H1 (cell line): ENCODE measurements around the gene CPNE4. TPM values are rescaled to one million over a fixed set of nuclear protein-coding genes. Genes with fewer than 3 reads are reported as not detected.
A peak's percentile ranks its signal among the peaks of the same experiment; 100 is the strongest.

ENCODE experiments used
- CTCF ChIA-PET: fragments of 300-600 bp; sonication (Branson Sonifier 250); formaldehyde crosslinking; loops from one replicate; lab custom pipeline; 2021; ENCODE audit not compliant: partially characterized antibody; lab: Charles Lee
- POLR2A ChIA-PET: fragments of 300-600 bp; sonication (Branson Sonifier 250); formaldehyde crosslinking; loops from one replicate; lab custom pipeline; 2021; ENCODE audit warnings: inconsistent platforms; ENCODE audit not compliant: partially characterized antibody; lab: Charles Lee
- DNase-seq, 2 experiments: peaks; one replicate each; pipeline versions ENCODE4 v3.0.0 to v3.0.0-alpha.2; 2010 to 2022; ENCODE audit warnings: low spot score in 2 of 2, low read depth in 1 of 2, mixed read lengths in 1 of 2
- FAIRE-seq: peaks from 2 replicates; lab custom pipeline; 2011; peaks lifted over from hg19 to GRCh38; lab: Jason Lieb, UNC
- H2AFZ ChIP-seq: 2 replicates; pipeline ENCODE4 v1.8.1; 2012; ENCODE audit warnings: low read length, inconsistent platforms
- H2AK5ac ChIP-seq: 2 replicates; pipeline ENCODE4 v1.6.1; 2013; ENCODE audit warnings: low read depth, low read length
- H2BK120ac ChIP-seq: replicated peaks from 2 replicates; pipeline ENCODE3; 2013; ENCODE audit warnings: low read depth, low read length, inconsistent platforms
- H2BK12ac ChIP-seq: 2 replicates; pipeline ENCODE4 v1.6.1; 2013; ENCODE audit warnings: low read depth, low read length
- H2BK15ac ChIP-seq: 2 replicates; pipeline ENCODE4 v1.6.1; 2013; ENCODE audit warnings: low read length
- H2BK20ac ChIP-seq: 2 replicates; pipeline ENCODE4 v1.6.1; 2013; ENCODE audit warnings: low read length
- H2BK5ac ChIP-seq: 2 replicates; pipeline ENCODE4 v1.6.1; 2013; ENCODE audit warnings: low read depth, low read length
- H3K14ac ChIP-seq: 2 replicates; pipeline ENCODE4 v1.6.1; 2013; ENCODE audit warnings: inconsistent platforms; ENCODE audit not compliant: insufficient read length
- H3K18ac ChIP-seq: 2 replicates; pipeline ENCODE4 v1.6.1; 2013; ENCODE audit warnings: low read length; ENCODE audit errors: extremely low read depth
- H3K23ac ChIP-seq: 2 replicates; pipeline ENCODE4 v1.6.1; 2013; ENCODE audit warnings: inconsistent platforms; ENCODE audit not compliant: insufficient read length
- H3K23me2 ChIP-seq: 2 replicates; pipeline ENCODE4 v1.6.1; 2013; ENCODE audit warnings: low read depth, low read length
- H3K27ac ChIP-seq: 2 replicates; pipeline ENCODE4 v1.6.1; 2011; ENCODE audit warnings: low read depth, low read length, inconsistent platforms
- H3K27me3 ChIP-seq, 4 experiments: replicated peaks in 1 of 4; 1 replicate in 1 of 4; 2 replicates in 3 of 4; pipeline versions ENCODE4 v1.6.1 to v1.8.1; 2011 to 2013; ENCODE audit warnings: low read length in 3 of 4, mild to moderate bottlenecking in 3 of 4, inconsistent platforms in 2 of 4, mixed read lengths in 2 of 4, moderate library complexity in 1 of 4; ENCODE audit not compliant: control insufficient read depth in 3 of 4, insufficient read depth in 3 of 4; ENCODE audit errors: extremely low read depth in 1 of 4
- H3K36me3 ChIP-seq, 4 experiments: 2 replicates each; pipeline versions ENCODE4 v1.6.1 to v1.8.1; 2011 to 2013; ENCODE audit warnings: mild to moderate bottlenecking in 4 of 4, low read length in 3 of 4, moderate library complexity in 2 of 4, control low read depth in 1 of 4, inconsistent platforms in 1 of 4; ENCODE audit not compliant: insufficient read depth in 4 of 4, control insufficient read depth in 2 of 4
- H3K4ac ChIP-seq: replicated peaks from 2 replicates; pipeline ENCODE3; 2013; ENCODE audit warnings: low read length, low read depth, mixed read lengths, inconsistent platforms; ENCODE audit not compliant: insufficient read length
- H3K4me1 ChIP-seq, 4 experiments: replicated peaks in 1 of 4; 1 replicate in 1 of 4; 2 replicates in 3 of 4; pipeline versions ENCODE4 v1.6.1 to v1.8.1; 2011 to 2013; ENCODE audit warnings: low read length in 3 of 4, inconsistent platforms in 2 of 4, mixed read lengths in 1 of 4; ENCODE audit not compliant: insufficient read depth in 4 of 4, control insufficient read depth in 3 of 4
- H3K4me2 ChIP-seq, 2 experiments: 2 replicates each; pipeline versions ENCODE4 v1.6.1 to v1.8.1; 2011 to 2013; ENCODE audit warnings: low read depth in 2 of 2, low read length in 2 of 2, control low read depth in 1 of 2, inconsistent platforms in 1 of 2, mild to moderate bottlenecking in 1 of 2; ENCODE audit not compliant: insufficient read depth in 1 of 2
- H3K4me3 ChIP-seq, 4 experiments: fragments of 200-600, 300-600 bp in 1 of 4; sonication (generic), shearing (Covaris generic), sonication (Bioruptor Twin) in 1 of 4; 2 replicates each; pipeline versions ENCODE4 v1.5.1 to v1.8.1; 2011 to 2016; ENCODE audit warnings: low read length in 4 of 4, low read depth in 3 of 4, control low read depth in 2 of 4, inconsistent platforms in 2 of 4, mild to moderate bottlenecking in 2 of 4, mixed read lengths in 1 of 4, moderate library complexity in 1 of 4; ENCODE audit not compliant: insufficient read depth in 2 of 4; ENCODE audit errors: extremely low read depth in 1 of 4
- H3K56ac ChIP-seq: replicated peaks from 2 replicates; pipeline ENCODE3; 2013; ENCODE audit warnings: low read depth, mild to moderate bottlenecking, mixed read lengths, low read length, inconsistent platforms; ENCODE audit not compliant: insufficient read length
- H3K79me1 ChIP-seq: 2 replicates; pipeline ENCODE4 v1.6.1; 2013; ENCODE audit warnings: low read depth, low read length, control low read depth
- H3K79me2 ChIP-seq, 2 experiments: 2 replicates each; pipeline versions ENCODE4 v1.6.1 to v1.8.1; 2012 to 2013; ENCODE audit warnings: low read length in 2 of 2, mild to moderate bottlenecking in 2 of 2, inconsistent platforms in 1 of 2; ENCODE audit not compliant: insufficient read depth in 2 of 2, control insufficient read depth in 1 of 2
- H3K9ac ChIP-seq, 4 experiments: replicated peaks in 1 of 4; 1 replicate in 1 of 4; 2 replicates in 3 of 4; pipeline versions ENCODE4 v1.6.1 to v1.8.1; 2011 to 2013; ENCODE audit warnings: low read depth in 3 of 4, low read length in 3 of 4, control low read depth in 2 of 4, mild to moderate bottlenecking in 2 of 4, moderate library complexity in 2 of 4, inconsistent platforms in 1 of 4; ENCODE audit errors: extremely low read depth in 1 of 4
- H3K9me3 ChIP-seq, 2 experiments: 2 replicates each; pipeline versions ENCODE4 v1.6.1 to v1.8.1; 2012 to 2013; ENCODE audit warnings: mild to moderate bottlenecking in 2 of 2, moderate library complexity in 2 of 2, control low read depth in 1 of 2, inconsistent platforms in 1 of 2, low read depth in 1 of 2, low read length in 1 of 2, mixed read lengths in 1 of 2; ENCODE audit not compliant: insufficient read depth in 2 of 2
- H4K20me1 ChIP-seq, 2 experiments: replicated peaks in 1 of 2; 2 replicates each; pipeline versions ENCODE3 to v1.8.1; 2011 to 2013; ENCODE audit warnings: inconsistent platforms in 2 of 2, low read length in 2 of 2, mild to moderate bottlenecking in 1 of 2; ENCODE audit not compliant: insufficient read depth in 2 of 2, control insufficient read depth in 1 of 2
- H4K5ac ChIP-seq: 2 replicates; pipeline ENCODE4 v1.6.1; 2013; ENCODE audit warnings: low read length, low read depth, mixed read lengths, inconsistent platforms; ENCODE audit not compliant: insufficient read length
- H4K8ac ChIP-seq: 2 replicates; pipeline ENCODE4 v1.8.0; 2013; ENCODE audit warnings: mild to moderate bottlenecking, moderate library complexity, low read length, inconsistent platforms; ENCODE audit not compliant: insufficient read depth; ENCODE audit errors: extremely low read depth
- H4K91ac ChIP-seq: replicated peaks from 2 replicates; pipeline ENCODE3; 2013; ENCODE audit warnings: low read length, mixed read lengths, inconsistent platforms; ENCODE audit not compliant: insufficient read length
- CBX5 ChIP-seq: fragments of 300-800, 300-1000 bp; sonication (generic); IDR thresholded peaks from 2 replicates; pipeline ENCODE4 v1.7.1; 2016; ENCODE audit warnings: antibody characterized with exemption, low read length, low read depth
- SUZ12 ChIP-seq: fragments of 200-600 bp; sonication (generic); IDR thresholded peaks from 2 replicates; pipeline ENCODE4 v1.6.1; 2012; ENCODE audit warnings: mild to moderate bottlenecking, inconsistent platforms, low read length, moderate library complexity, mixed read lengths
- WGBS, 2 experiments: shearing (Covaris generic) in 1 of 2; methylation state at CpG; one replicate each; pipeline versions ENCODE4 v1.1.6 to v1.1.7; 2013 to 2015; ENCODE audit warnings: low lambda C conversion rate in 2 of 2, mixed read lengths in 2 of 2, inconsistent platforms in 1 of 2, low coverage in 1 of 2, missing lambda C conversion rate in 1 of 2; ENCODE audit not compliant: insufficient replicate concordance in 2 of 2, insufficient coverage in 1 of 2, insufficient read length in 1 of 2; ENCODE audit errors: extremely low coverage in 1 of 2, missing lambda C conversion rate in 1 of 2; 5-methylcytosine and 5-hydroxymethylcytosine counted together
- polyA plus RNA-seq, 7 experiments: library from polyadenylated mRNA; depleted of rRNA in 3 of 7; stranded (reverse) in 5 of 7; unstranded in 2 of 7; fragments of >200 nt in 5 of 7; fragments of 200-250 nt in 2 of 7; gene quantifications; 1 replicate in 5 of 7; 2 replicates in 1 of 7; 4 replicates in 1 of 7; pipeline versions ENCODE4 v1.2.1 to v1.2.3, GENCODE V29; 2011 to 2013; ENCODE audit warnings: missing spikeins in 2 of 7, mixed read lengths in 2 of 7
- total RNA-seq: library from RNA; stranded (reverse); fragmentation: NEBNext Ultra II Directional; extraction: Animal tissue kit (Norgen Biotek cat#: 25700); gene quantifications from 2 replicates; pipeline ENCODE4 v1.2.1, GENCODE V29; 2021

CPNE4 gene
- total and polyA plus RNA-seq, 2 of the 8 experiments (the other 6 are each of a cell fraction or from before 2014, with no cell fraction given) = 0.82 to 3.8 TPM

GRCh38 chr3:131501949-131502348, 532.9 kb downstream of the CPNE4 start:
- FAIRE-seq = no peak
- no peak overlapping the region for H3K14ac ChIP-seq
- H2BK20ac ChIP-seq = no peak overlapping the region
- H3K79me2 ChIP-seq = peaks cover 17 to 39% of the 10 kb centered on the region in 2 experiments
- no peak for DNase-seq
- H3K4ac ChIP-seq = peak overlapping the region; percentile 82
- CTCF ChIA-PET = no interaction called here
- H3K79me1 ChIP-seq = no peaks in the 10 kb centered on the region
- H3K23ac ChIP-seq = no peak overlapping the region
- H3K27ac ChIP-seq = peak overlapping the region; percentile 94; the same call in 1 of the 2 replicates
- H2AFZ ChIP-seq = peak overlapping the region; percentile 83; the same call in 1 of the 2 replicates
- no peak overlapping the region for H2AK5ac ChIP-seq
- no peak overlapping the region for H4K5ac ChIP-seq
- H2BK12ac ChIP-seq = peak overlapping the region; percentile 51; the same call in 1 of the 2 replicates
- no peak overlapping the region for H4K91ac ChIP-seq
- H2BK120ac ChIP-seq = no peak overlapping the region
- H3K23me2 ChIP-seq = peaks cover 3% of the 10 kb centered on the region; the same call in 1 of the 2 replicates
- peak overlapping the region; percentile 74 to 75 for H3K4me2 ChIP-seq
- no peaks in the 10 kb centered on the region for H3K9me3 ChIP-seq
- H2BK15ac ChIP-seq = no peak overlapping the region
- WGBS, 2 experiments = 58% methylated on average over 2 of the region's 2 CpGs; no CpG with 5 or more reads in 1 of the 2 experiments
- no peak overlapping the region for H2BK5ac ChIP-seq
- peaks cover 5 to 39% (median 28%) of the 10 kb centered on the region in 4 experiments for H3K36me3 ChIP-seq
- POLR2A ChIA-PET = interaction anchor here (0.6 to 4.3 kb wide), 3 partner anchors 11 to 279 kb away, joined by 3 to 19 read pairs (median 4); no protein-coding TSS in a partner anchor
- H3K56ac ChIP-seq = no peak overlapping the region
- no peaks in the 10 kb centered on the region for H3K4me1 ChIP-seq
- H3K9ac ChIP-seq = peak overlapping the region; percentile 83 to 99 (median 98)
- H3K27me3 ChIP-seq = peaks cover 0 to 10% (median 8%) of the 10 kb centered on the region in 4 experiments; a peak in 6 of 7 replicates
- H4K8ac ChIP-seq = no peak overlapping the region
- H3K4me3 ChIP-seq = peak overlapping the region; percentile 91 to 97 (median 95)
- no peak overlapping the region for H3K18ac ChIP-seq
- no peaks in the 10 kb centered on the region for H4K20me1 ChIP-seq
- no peak for TF ChIP-seq SUZ12
- no peak for TF ChIP-seq CBX5
